ENCODE measurements around the gene SEPTIN10.
"Not testable (repeated sequence)": the region's sequence is repeated elsewhere in the genome, so short reads cannot be mapped to it uniquely, and the experiment has no call there.

SEPTIN10 gene

DNA sequence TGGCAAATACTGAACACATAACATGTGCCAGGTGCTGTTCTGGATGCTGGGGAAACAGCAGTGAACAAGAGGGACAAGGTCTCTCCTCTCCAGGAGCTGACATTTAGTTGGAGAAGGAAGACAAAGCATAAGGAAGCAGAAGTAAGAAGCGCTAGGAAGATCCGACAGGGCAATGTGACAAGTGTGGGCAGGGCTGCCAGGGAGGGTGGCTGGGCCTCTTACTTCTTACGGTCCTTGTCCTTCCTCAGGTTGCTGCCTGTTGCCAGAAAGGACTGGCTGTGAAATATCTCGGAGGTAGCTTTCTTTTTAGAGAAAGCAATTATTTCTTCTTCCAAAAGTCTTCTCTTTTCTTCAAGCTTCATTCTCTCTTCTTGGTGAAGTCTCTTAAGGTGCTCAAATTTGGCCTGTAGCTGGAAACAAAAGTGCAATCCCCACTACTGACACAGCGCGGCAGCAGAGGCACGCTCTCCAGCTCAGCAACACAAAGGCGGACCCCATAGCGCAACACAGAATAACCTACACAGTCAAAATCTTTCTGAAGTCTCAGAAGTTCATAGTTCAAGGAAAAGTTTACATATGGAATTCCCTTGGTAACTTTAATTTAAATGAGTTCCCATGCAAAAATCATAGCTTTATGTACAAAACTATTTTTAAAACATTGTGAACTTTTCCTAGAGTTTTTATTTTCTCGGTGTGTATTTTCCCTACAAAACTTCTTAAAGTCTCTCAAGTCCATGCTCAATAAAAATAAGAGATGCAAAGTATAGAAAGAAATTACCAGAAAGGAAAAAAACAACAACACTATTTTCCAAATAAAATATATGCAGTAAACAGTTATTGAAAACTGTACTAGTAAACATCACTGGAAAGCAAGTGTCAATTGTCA is 67.7 kb downstream of the SEPTIN10 start:
- peak; percentile 12 to 30 for DNase-seq (ENCODE audit: low read depth in 2 of 2)

GRCh38 chr2:109542384-109542783 is 71.4 kb downstream of the SEPTIN10 start:
- DNase-seq (ENCODE audit: low read depth in 2 of 2), result no peak

DNA sequence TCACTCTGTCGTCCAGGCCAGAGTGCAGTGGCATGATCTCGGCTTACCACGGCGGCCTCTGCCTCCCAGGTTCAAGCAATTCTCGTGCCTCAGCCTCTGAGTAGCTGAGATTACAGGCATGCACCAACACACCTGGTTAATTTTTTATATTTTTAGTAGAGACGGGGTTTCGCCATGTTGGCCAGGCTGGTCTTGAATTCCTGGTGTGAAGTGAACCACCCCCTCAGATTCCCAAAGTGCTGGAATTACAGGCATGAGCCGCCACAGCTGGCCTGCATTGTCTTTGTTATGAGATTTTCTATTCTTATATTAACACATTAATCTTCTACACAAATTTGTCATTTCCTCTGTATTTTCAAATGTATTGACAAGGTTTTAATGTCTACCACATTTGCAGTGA is 75.2 kb downstream of the SEPTIN10 start:
- DNase-seq (ENCODE audit: low read depth in 2 of 2), result no peak

DNA sequence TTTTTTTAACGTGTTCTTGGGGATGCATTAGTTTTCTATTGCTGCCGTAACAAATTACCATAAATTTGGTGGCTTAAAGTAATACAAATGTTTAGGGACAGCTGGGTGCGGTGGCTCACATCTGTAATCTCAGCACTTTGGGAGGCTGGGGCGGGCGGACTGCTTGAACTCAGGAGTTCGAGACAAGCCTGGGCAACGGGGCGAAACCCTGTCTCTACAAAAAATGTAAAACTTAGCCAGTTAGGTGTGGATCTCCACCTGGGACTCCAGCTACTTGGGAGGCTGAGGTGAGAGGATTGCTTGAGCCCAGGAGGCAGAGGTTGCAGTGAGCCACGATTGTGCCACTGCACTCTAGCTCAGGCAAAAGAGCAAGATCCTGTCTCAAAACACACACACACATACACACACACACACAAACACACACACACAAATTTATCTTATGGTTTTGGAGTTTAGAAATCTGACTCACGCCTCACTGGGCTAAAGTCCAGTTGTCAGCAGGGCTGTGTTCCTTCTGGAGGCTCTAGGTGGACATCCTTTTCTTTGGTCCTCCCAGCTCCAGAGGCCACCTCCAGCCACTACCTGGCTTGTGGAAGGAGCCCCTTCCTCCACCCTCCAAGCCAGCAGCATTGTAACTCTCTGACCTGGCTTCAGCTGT is 76.1 kb downstream of the SEPTIN10 start:
- no peak for DNase-seq (ENCODE audit: low read depth in 2 of 2)

- DNase-seq (ENCODE audit: low read depth in 2 of 2), result not testable (repeated sequence)
These were observed 77.2 kb downstream of the SEPTIN10 start for GRCh38 chr2:109536556-109536955.

DNA sequence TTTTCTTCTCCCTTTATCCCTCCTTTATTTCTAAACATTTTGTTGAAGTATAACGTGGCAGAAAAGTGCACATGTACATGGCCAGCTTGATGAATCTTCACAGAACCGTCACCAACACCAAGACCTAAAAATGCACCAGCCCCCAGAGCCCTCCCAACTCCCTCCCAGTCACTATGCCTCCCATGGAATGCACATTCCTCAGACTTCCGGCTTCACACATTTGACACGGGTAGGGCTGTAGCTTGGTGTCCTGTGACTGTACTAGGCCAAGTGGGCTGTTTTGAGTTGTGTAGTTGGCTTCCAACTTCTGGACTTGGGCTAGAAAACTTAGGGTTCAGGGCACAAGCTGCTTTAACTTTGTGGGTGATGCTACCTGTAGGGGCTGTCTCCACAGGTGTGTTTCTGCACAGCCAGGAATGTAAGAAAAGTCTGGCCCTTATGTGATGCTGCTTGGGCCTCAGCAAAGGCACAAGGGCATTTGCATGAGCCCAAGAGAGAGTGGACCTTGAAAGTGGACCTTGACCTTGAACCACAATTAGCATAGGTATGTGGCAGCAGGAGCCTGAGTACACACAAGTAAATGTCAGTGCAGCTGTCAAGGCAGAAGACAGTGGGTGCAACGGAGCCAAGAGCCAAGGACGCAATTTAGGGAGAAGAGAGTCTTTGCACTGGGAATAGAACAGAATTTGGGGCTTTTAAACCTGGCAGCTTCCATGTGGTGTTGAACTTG is 78.4 kb downstream of the SEPTIN10 start:
- DNase-seq (ENCODE audit: low read depth in 2 of 2), result no peak

- no peak for DNase-seq (ENCODE audit: low read depth in 2 of 2)
These were observed 79.9 kb downstream of the SEPTIN10 start for GRCh38 chr2:109533823-109534222.

DNA sequence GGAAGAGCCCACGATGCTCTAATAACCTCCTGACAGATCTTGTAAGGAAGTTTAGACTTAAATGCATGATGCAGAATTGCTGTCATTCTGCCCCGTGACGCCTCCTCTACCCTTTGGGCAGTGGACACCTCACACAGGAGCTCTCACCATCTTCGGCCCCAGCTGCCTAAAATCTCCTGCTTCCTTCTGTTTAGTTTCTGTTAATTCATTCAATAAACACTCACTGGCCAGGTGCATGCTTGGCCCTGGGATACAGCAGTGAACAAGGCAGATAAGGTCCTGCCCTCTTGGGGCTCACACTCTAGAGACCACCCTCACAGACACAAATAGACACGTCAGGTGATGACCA is 81.1 kb downstream of the SEPTIN10 start:
- DNase-seq (ENCODE audit: low read depth in 2 of 2), result no peak

GRCh38 chr2:109531896-109532727 is 81.7 kb downstream of the SEPTIN10 start:
- DNase-seq (ENCODE audit: low read depth in 2 of 2), result no peak

- DNase-seq (ENCODE audit: low read depth in 2 of 2), result no peak
These were observed 82.5 kb downstream of the SEPTIN10 start for GRCh38 chr2:109531221-109531620.

- no peak for DNase-seq (ENCODE audit: low read depth in 2 of 2)
These were observed 83.1 kb downstream of the SEPTIN10 start for GRCh38 chr2:109530712-109531111.

GRCh38 chr2:109529532-109530449 is 84.0 kb downstream of the SEPTIN10 start:
- no peak for DNase-seq (ENCODE audit: low read depth in 2 of 2)

DNA sequence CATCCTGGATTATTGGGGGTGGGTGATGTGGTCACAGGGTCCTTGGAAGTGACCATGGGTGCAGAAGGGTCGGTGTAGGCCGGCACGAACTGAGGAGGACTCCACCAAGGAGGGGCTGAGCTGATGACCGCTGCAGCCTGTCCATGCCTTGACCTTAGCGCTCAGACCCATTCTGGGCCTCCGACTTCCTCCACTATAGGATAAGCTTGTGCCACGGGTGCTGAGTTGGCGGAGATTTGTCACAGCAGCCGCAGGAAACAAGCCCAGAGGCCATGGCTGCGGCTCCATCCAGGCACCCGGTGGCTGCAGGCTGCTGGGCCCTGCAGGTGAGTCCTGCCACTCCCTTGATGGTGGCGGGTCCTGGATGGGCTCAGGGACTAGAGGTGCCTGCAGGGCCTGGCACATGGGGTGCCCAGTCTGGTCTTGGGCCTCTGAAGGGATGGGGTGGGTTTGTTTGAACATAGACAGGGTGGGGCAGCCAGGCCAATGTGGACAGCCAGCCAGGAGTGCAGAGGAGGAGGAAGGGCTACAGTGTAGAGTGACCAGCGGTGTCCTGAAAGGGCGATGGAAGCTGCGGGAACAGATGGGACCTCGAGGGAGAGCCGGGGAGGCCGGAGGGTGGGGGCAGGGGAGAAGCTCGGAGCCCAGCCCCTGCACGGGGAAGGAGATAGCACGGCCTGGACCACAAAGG is 84.8 kb downstream of the SEPTIN10 start:
- no peak for DNase-seq (ENCODE audit: low read depth in 2 of 2)

- DNase-seq (ENCODE audit: low read depth in 2 of 2), result no peak
These were observed 85.7 kb downstream of the SEPTIN10 start for GRCh38 chr2:109527846-109528705.

DNA sequence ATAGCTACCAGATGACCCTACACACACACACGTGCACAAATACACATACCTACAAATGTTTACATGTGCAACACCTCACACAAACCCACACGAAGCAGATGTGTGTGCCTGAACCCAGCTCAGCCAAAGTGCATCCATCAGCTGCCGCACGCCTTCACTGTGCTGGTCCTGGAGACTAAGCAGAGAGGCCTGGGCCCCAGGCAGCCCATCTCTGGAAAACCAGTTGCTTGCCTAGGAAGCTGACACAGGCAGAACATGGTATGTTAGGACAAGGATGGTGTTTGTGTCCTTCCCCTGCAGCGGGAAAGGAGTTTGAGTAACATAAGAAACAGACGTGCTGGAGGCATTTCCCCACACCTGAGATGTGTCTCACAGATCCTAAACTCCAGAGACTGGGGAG is 86.7 kb downstream of the SEPTIN10 start:
- DNase-seq (ENCODE audit: low read depth in 2 of 2), result no peak

GRCh38 chr2:109526442-109526970 is 87.3 kb downstream of the SEPTIN10 start:
- DNase-seq (ENCODE audit: low read depth in 2 of 2), result no peak

- no peak for DNase-seq (ENCODE audit: low read depth in 2 of 2)
These were observed 87.9 kb downstream of the SEPTIN10 start for GRCh38 chr2:109525836-109526235.

DNA sequence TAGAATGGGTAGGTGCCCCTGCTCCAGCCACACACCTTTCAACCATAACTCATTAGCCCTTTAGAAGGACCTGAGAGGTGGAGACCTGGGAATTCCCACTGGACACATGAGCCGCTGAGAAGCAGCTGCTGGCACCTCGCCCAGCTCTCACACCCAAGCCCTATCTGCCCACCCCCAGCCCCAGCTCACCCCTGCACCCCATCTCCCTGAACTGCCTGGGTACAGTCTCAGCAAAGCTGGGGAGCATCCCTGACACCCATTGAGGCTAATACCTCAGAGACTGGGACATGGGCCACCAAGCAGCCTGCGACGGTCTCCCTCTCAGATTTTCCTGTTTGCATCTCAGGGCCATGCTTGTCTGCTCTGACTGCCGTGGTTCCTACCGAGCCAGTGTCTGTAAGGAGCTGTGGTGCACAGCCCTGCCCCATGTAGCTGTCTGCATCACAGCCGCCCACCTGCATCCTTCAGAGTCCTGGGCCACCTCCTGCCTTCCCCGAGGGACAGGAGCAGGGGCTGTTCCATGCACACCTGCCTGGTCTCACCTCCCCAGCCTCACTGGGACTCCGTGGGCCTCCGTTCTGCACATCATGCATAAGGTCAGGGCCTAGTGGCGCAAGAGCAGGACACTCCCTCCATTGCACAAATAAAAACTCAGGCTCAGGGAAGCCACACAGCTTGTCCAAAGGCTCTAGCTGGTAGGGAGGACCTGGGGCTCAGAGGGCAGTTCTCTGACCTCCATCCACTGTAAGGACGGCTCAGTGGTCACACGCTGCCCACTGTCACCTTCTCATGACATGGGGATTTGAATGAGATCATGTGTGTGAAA is 90.0 kb downstream of the SEPTIN10 start:
- DNase-seq (ENCODE audit: low read depth in 2 of 2), result no peak

Data from stimulated activated CD8-positive, alpha-beta memory T cell treated with anti-CD3 and anti-CD28 coated beads, Interleukin-2, amount 100 ng/mL, for 1 hour (primary cell).